Occipital lobe (tissue), 2 donors: Measurements from ENCODE around the gene CHST1. TPM values are rescaled to one million over a fixed set of nuclear protein-coding genes. Genes with fewer than 3 reads are reported as not detected.

Experiments used
- DNase-seq: peaks from one replicate; lab custom pipeline; 2025; lab: John Stamatoyannopoulos, UW
- total RNA-seq: library from RNA; depleted of rRNA; stranded (reverse); fragments of >200 nt; gene quantifications from one replicate; pipeline ENCODE4 v1.2.3, GENCODE V29; 2014

CHST1 gene
- total RNA-seq, 1 donor from 2014 or later = 10.5 TPM

GRCh38 chr11:45660729-45661438, 4.5 kb downstream of the CHST1 start:
- DNase-seq = no peak

GRCh38 chr11:45659818-45660160, 5.6 kb downstream of the CHST1 start:
- DNase-seq = no peak

- no peak for DNase-seq
These were observed 6.2 kb downstream of the CHST1 start for GRCh38 chr11:45659031-45659817.

GRCh38 chr11:45658292-45658991, 7.0 kb downstream of the CHST1 start:
- peak; percentile 46 for DNase-seq

- no peak for DNase-seq
These were observed 7.7 kb downstream of the CHST1 start for GRCh38 chr11:45657496-45658260.

GRCh38 chr11:45655831-45656230, 9.6 kb downstream of the CHST1 start:
- no peak for DNase-seq

- peak; percentile 77 for DNase-seq
These were observed 10.1 kb downstream of the CHST1 start for GRCh38 chr11:45655347-45655756.

GRCh38 chr11:45655012-45655283, 10.5 kb downstream of the CHST1 start:
- DNase-seq = no peak

- DNase-seq = no peak
These were observed 11.0 kb downstream of the CHST1 start for GRCh38 chr11:45654231-45655011.

- no peak for DNase-seq
These were observed 12.1 kb downstream of the CHST1 start for GRCh38 chr11:45653277-45653676.

GRCh38 chr11:45652781-45653180, 12.6 kb downstream of the CHST1 start:
- no peak for DNase-seq

GRCh38 chr11:45651841-45652749, 13.3 kb downstream of the CHST1 start:
- DNase-seq = no peak

- DNase-seq = no peak
These were observed 14.3 kb downstream of the CHST1 start for GRCh38 chr11:45651156-45651555.

GRCh38 chr11:45650166-45651095, 15.0 kb downstream of the CHST1 start:
- no peak for DNase-seq

- DNase-seq = no peak
These were observed 15.8 kb downstream of the CHST1 start for GRCh38 chr11:45649544-45650165.

GRCh38 chr11:45648931-45649330, 16.5 kb downstream of the CHST1 start:
- DNase-seq = no peak

- DNase-seq = no peak
These were observed 17.6 kb downstream of the CHST1 start for GRCh38 chr11:45647786-45648185.

GRCh38 chr11:45647329-45647728, 18.1 kb downstream of the CHST1 start:
- no peak for DNase-seq
